Duodenal mucosa (tissue), 2 donors: Measurements from ENCODE around the gene NAA11.

Experiments used
- H3K27ac ChIP-seq: one replicate; pipeline ENCODE4 v1.7.0; 2013; ENCODE audit warnings: low read depth, low read length
- H3K27me3 ChIP-seq, 2 donors: one replicate each; pipeline ENCODE4 v1.7.0; 2013; ENCODE audit warnings: low read length in 2 of 2, control low read depth in 1 of 2; ENCODE audit not compliant: insufficient read depth in 2 of 2, control insufficient read depth in 1 of 2
- H3K36me3 ChIP-seq, 2 donors: one replicate each; pipeline ENCODE4 v1.7.0; 2013; ENCODE audit warnings: low read length in 2 of 2, control low read depth in 1 of 2; ENCODE audit not compliant: insufficient read depth in 2 of 2, control insufficient read depth in 1 of 2
- H3K4me1 ChIP-seq, 2 donors: one replicate each; pipeline ENCODE4 v1.7.0; 2013; ENCODE audit warnings: low read length in 2 of 2, control low read depth in 1 of 2; ENCODE audit not compliant: insufficient read depth in 2 of 2, control insufficient read depth in 1 of 2
- H3K4me3 ChIP-seq, 2 donors: one replicate each; pipeline ENCODE4 v1.7.0; 2013; ENCODE audit warnings: low read length in 2 of 2, low read depth in 1 of 2
- H3K9ac ChIP-seq, 2 donors: one replicate each; pipeline ENCODE4 v1.7.0; 2013; ENCODE audit warnings: low read length in 2 of 2, low read depth in 1 of 2
- H3K9me3 ChIP-seq, 2 donors: one replicate each; pipeline ENCODE4 v1.7.0; 2013; ENCODE audit warnings: low read length in 2 of 2, control low read depth in 1 of 2; ENCODE audit not compliant: control insufficient read depth in 1 of 2

Gene NAA11

GRCh38 chr4:79325864-79326328 lies at the start of gene NAA11:
Gene NAA11 (minus strand): TSS chr4:79326061. CDS start chr4:79325877, 184 bp downstream.
- no peaks in the 10 kb centered on the region for H3K27me3 ChIP-seq
- no peak within 1 kb of the TSS for H3K9ac ChIP-seq
- no peaks in the 10 kb centered on the region for H3K36me3 ChIP-seq
- H3K9me3 ChIP-seq: no peaks in the 10 kb centered on the region
- no peaks in the 10 kb centered on the region for H3K4me1 ChIP-seq
- no peak within 1 kb of the TSS for H3K27ac ChIP-seq
- no peak within 1 kb of the TSS for H3K4me3 ChIP-seq

- Histone ChIP-seq H3K4me1 (no peaks in the 10 kb centered on the region), H3K27me3 (no peaks in the 10 kb centered on the region), H3K9me3 (no peaks in the 10 kb centered on the region), H3K36me3 (no peaks in the 10 kb centered on the region), H3K4me3 (no peak overlapping the region), H3K9ac (no peak overlapping the region), H3K27ac (no peak overlapping the region)
Observed at GRCh38 chr4:79370026-79370425, 44.2 kb upstream of the NAA11 start.

- no peak overlapping the region for H3K4me3 ChIP-seq
- no peak overlapping the region for H3K27ac ChIP-seq
- no peak overlapping the region for H3K9ac ChIP-seq
- no peaks in the 10 kb centered on the region for H3K36me3 ChIP-seq
- H3K27me3 ChIP-seq: no peaks in the 10 kb centered on the region
- no peaks in the 10 kb centered on the region for H3K4me1 ChIP-seq
- H3K9me3 ChIP-seq: no peaks in the 10 kb centered on the region
Observed at GRCh38 chr4:79367096-79367495, 41.2 kb upstream of the NAA11 start.

- Histone ChIP-seq H3K4me3 (no peak overlapping the region), H3K36me3 (no peaks in the 10 kb centered on the region), H3K9ac (no peak overlapping the region), H3K9me3 (no peaks in the 10 kb centered on the region), H3K27ac (no peak overlapping the region), H3K4me1 (no peaks in the 10 kb centered on the region), H3K27me3 (no peaks in the 10 kb centered on the region)
Observed at GRCh38 chr4:79366422-79366821, 40.6 kb upstream of the NAA11 start.

GRCh38 chr4:79364061-79364460 lies 38.2 kb upstream of the NAA11 start:
- Histone ChIP-seq H3K27ac (no peak overlapping the region), H3K9me3 (no peaks in the 10 kb centered on the region), H3K9ac (no peak overlapping the region)

GRCh38 chr4:79362626-79363025 lies 36.8 kb upstream of the NAA11 start:
- H3K36me3 ChIP-seq: no peaks in the 10 kb centered on the region
- H3K27ac ChIP-seq: no peak overlapping the region
- H3K27me3 ChIP-seq: no peaks in the 10 kb centered on the region
- no peak overlapping the region for H3K4me3 ChIP-seq
- H3K9me3 ChIP-seq: no peaks in the 10 kb centered on the region
- H3K4me1 ChIP-seq: no peaks in the 10 kb centered on the region
- H3K9ac ChIP-seq: no peak overlapping the region

More at GRCh38 chr4:79364061-79364460, 38.2 kb upstream of the NAA11 start:
- H3K4me1 ChIP-seq: no peaks in the 10 kb centered on the region
- H3K27me3 ChIP-seq: no peaks in the 10 kb centered on the region
- H3K4me3 ChIP-seq: no peak overlapping the region
- no peaks in the 10 kb centered on the region for H3K36me3 ChIP-seq

GRCh38 chr4:79360006-79360405 lies 34.1 kb upstream of the NAA11 start:
- Histone ChIP-seq H3K4me3 (no peak overlapping the region), H3K9me3 (no peaks in the 10 kb centered on the region), H3K4me1 (no peaks in the 10 kb centered on the region), H3K27me3 (no peaks in the 10 kb centered on the region), H3K36me3 (no peaks in the 10 kb centered on the region), H3K9ac (no peak overlapping the region), H3K27ac (no peak overlapping the region)

GRCh38 chr4:79358438-79358837 lies 32.6 kb upstream of the NAA11 start:
- H3K36me3 ChIP-seq: no peaks in the 10 kb centered on the region
- no peaks in the 10 kb centered on the region for H3K4me1 ChIP-seq
- H3K4me3 ChIP-seq: no peak overlapping the region
- H3K9ac ChIP-seq: no peak overlapping the region
- no peaks in the 10 kb centered on the region for H3K9me3 ChIP-seq
- no peaks in the 10 kb centered on the region for H3K27me3 ChIP-seq
- H3K27ac ChIP-seq: no peak overlapping the region

GRCh38 chr4:79357365-79357764 lies 31.5 kb upstream of the NAA11 start:
- no peak overlapping the region for H3K9ac ChIP-seq
- no peaks in the 10 kb centered on the region for H3K36me3 ChIP-seq
- no peaks in the 10 kb centered on the region for H3K9me3 ChIP-seq
- no peaks in the 10 kb centered on the region for H3K4me1 ChIP-seq
- H3K4me3 ChIP-seq: no peak overlapping the region
- no peaks in the 10 kb centered on the region for H3K27me3 ChIP-seq
- no peak overlapping the region for H3K27ac ChIP-seq

- Histone ChIP-seq H3K4me3 (no peak overlapping the region), H3K27me3 (no peaks in the 10 kb centered on the region), H3K36me3 (no peaks in the 10 kb centered on the region), H3K9ac (no peak overlapping the region), H3K9me3 (no peaks in the 10 kb centered on the region), H3K4me1 (no peaks in the 10 kb centered on the region), H3K27ac (no peak overlapping the region)
Observed at GRCh38 chr4:79353075-79353474, 27.2 kb upstream of the NAA11 start.

GRCh38 chr4:79348405-79348804 lies 22.5 kb upstream of the NAA11 start:
- Histone ChIP-seq H3K36me3 (no peaks in the 10 kb centered on the region), H3K9me3 (no peaks in the 10 kb centered on the region), H3K4me3 (no peak overlapping the region), H3K27me3 (no peaks in the 10 kb centered on the region), H3K27ac (no peak overlapping the region), H3K9ac (no peak overlapping the region), H3K4me1 (no peaks in the 10 kb centered on the region)
